NOMO-1 (cell line): ENCODE results near the gene SPATA2L.

Source experiments
- DNase-seq, 2 experiments: peaks; one replicate each; lab custom pipeline; 2025; ENCODE audit not compliant: unreplicated experiment in 2 of 2; lab: John Stamatoyannopoulos, UW

SPATA2L gene, protein sequence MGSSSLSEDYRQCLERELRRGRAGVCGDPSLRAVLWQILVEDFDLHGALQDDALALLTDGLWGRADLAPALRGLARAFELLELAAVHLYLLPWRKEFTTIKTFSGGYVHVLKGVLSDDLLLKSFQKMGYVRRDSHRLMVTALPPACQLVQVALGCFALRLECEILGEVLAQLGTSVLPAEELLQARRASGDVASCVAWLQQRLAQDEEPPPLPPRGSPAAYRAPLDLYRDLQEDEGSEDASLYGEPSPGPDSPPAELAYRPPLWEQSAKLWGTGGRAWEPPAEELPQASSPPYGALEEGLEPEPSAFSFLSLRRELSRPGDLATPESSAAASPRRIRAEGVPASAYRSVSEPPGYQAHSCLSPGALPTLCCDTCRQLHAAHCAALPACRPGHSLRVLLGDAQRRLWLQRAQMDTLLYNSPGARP

DNA sequence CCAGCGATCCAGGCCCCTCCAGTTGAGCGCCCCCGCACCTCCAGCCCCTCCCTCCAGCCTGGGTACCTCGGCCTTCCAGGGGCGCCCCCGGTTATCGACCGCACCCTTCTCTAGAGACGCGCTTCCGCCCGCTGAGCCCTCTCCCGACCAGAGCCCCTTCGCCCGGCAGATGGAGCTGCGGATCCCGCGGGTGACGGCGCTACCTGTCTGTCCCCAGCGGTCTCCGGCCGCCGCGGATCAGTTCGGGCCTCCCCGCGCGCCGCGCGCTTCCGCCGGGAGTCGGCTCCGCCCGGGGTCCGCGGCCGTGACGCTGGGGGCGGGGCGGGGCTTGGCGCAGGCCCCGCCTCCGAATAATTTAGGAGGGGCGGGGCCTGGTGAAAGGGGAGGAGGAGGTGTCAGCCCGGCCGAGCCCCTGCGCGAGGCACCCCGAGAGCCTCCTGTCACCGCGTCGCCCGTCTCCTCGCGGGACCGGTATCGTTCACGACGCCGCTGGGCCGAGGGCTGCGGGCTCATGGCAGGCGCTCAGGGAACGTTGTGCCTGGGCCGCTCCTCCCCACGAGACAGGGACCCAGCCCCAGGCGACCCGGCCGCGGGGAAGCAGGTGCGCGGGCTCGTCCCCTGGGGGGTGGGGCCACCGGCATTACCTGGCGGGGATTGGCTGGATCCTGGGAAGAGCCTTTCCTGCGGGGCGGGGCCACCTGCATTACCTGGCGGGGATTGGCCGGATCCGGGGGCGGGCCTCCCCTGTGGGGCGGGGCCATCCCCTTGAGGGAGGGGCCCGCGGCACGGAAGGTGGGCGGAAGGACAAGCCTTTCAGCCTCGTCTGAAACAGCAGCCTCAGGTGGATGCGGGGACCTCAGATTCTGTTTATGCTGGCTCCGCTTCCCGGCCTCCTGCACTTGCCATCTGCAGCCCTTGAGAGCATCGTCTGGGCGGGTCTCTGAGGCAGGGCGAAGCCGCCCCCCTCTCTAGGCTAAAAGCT is at the start of gene SPATA2L:
SPATA2L (minus strand) TSS at position 281 of the 982 bp plus-strand sequence. CDS start 473 bp downstream, outside the sequence.
- DNase-seq: peak; percentile 88 to 93

DNA sequence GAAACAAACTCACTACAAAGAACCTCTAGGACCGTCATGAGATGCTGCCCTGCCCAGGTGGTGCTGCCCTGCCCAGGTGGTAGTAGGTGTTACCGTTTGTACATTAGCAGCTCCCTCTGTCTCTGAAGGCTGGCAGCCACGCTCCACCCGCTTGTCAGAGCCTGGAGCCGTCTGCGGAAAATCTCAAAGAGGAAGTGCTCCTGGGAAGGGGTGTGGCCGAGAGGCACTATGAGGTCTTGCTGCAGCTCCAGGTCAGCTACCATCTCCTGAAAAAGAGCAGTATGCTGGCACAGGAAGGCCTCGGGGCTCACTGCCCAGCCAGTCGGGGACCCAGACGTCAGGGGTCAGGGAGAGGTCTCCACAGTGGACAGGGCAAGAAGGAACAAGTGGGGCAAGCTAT is 48.1 kb upstream of the SPATA2L start:
- peak; percentile 78 to 88 for DNase-seq

DNA sequence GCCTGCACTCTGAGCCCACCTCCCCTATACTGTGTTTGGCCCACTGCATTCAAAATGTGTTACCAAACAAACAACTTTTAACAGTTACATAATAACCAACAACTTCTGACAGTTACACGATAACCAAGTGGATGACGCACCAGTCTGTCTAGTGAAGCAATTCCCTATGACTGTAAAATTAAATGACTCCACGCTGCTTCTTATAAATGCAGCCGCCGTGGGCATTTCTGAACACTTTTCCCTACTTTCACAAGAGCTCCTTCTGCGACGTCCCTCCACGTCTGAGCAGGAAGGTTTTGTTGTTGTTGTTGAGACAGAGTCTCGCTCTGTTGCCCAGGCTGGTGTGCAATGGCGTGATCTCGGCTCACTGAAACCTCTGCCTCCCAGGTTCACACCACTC is 47.4 kb upstream of the SPATA2L start:
- DNase-seq: peak in 1 of 2 experiments; percentile 8

DNA sequence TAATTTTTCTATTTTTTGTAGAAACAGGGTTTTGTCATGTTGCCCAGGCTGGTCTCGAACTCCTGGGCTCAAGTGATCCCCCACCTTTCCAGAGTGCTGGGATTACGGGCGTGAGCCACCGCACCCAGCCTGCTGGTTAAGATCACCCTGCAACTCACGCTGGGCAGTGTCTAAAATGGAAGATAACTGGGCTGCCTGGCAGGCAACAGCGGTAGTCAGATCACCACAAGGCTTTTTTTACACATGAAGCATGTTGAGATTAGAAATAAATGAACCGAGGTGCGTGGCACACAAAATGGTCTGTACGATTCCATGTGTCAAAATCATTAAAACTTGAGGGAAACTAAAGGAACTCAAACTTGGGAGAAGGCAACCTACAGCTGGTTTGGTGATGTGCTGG is 46.6 kb upstream of the SPATA2L start:
- DNase-seq: no peak

DNA sequence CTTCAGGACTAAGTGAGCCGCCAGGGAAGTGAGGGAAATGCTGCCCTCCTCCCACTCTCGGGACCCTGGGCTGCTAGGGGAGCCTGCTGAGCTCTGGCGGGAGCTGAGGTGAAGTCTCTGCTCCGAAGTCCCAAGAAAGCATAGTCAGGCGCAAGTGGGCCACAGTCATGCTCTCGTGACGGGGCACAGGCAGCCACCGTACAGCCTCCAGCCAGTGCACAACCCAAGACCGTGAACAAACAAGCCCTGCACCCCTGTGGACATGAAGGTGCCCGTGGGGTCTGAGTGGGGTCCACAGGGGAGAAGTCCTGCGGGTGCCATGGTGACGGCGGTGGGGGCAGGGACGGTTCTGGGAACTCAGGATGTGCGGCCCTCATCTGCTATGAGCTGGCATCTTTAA is 44.5 kb upstream of the SPATA2L start:
- DNase-seq: no peak

DNA sequence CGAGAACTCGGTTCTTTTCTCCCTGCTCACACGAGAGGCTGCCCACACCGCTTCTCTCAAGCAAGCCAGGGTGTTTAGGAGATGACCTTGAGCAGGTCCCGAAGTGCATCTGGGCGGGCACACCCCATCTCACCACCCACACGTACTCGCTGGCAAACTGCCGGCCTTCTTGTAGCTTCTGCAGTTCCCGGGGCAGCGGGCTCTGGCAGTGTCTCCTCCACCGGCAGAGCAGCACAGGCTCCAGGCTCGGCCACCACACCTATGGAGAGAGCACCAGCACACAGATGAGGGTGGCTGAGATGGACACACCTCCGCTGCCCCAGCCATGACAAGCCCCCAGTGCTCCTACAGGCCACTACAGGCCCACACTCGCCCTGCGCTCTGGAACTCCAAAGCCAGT is 43.3 kb upstream of the SPATA2L start:
- no peak for DNase-seq

DNA sequence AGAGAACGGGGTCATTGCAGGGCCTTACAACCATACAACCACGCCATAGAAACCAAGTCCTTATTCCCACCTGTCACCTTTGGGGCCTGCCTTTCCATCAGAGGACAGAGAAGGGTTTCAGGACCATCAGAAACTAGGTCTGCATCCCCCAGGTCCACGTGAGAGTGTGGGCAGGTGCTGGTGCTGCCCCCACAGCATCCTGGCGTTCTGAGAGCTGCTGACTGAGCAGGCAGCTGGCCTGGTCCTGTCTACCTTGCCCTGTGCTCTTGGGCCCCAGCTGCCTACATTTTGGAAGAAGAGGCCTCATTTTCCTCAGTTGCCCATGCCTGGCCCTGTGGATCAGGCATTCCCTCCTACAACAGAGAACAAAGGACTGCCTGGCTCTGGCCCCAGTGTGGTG is 41.4 kb upstream of the SPATA2L start:
- no peak for DNase-seq

DNA sequence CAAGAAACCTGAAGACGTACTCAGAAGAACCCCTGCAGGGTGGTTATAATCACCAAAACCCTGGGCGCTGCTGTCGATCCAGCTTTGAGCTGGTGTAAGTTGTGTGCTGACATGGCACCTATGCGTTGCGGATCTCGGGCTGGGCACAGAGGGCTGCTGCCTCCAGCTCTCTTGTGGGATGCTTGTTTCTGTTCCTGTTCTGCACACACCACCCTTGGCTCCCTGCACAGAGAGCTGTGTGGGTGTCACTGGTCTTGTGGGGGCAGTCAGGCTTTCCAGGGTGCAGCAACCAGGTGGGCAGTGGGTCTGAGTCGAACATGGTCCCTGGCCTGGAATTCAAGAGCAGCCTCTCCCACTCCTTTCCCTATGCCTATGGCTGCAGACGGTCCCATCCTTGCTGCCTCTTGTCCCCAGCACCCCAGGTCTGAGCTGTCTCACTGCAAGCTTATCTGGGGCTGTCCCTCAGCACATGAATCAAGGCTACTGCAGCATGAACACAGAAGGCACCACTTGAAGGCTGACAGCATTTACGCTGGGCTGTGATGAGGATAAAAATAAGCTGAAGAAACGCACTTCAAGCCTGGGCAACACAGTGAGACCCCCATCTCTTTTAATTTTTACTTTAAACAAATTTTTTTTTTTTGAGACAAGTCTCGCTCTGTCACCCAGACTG is 40.0 kb upstream of the SPATA2L start:
- no peak for DNase-seq

DNA sequence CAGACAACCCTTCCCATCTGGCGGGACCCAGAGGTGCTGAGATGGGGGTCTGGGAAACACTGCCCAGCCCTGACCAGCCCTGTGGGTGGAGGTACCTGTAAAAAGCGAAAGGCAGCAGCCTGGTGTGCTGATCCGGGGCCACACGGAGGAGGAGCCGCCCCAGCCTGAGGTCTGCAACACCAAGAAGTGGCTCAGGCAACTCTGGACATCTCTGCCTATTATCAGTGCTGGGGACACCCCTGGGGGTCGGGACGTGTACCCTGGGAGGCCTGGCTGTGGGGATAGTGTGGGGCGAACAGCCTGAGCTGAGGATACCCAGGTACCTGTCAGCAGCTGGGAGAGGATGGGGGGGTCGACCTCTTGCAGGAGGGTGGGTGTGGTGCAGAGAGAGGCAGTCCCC is 37.9 kb upstream of the SPATA2L start:
- DNase-seq: no peak

DNA sequence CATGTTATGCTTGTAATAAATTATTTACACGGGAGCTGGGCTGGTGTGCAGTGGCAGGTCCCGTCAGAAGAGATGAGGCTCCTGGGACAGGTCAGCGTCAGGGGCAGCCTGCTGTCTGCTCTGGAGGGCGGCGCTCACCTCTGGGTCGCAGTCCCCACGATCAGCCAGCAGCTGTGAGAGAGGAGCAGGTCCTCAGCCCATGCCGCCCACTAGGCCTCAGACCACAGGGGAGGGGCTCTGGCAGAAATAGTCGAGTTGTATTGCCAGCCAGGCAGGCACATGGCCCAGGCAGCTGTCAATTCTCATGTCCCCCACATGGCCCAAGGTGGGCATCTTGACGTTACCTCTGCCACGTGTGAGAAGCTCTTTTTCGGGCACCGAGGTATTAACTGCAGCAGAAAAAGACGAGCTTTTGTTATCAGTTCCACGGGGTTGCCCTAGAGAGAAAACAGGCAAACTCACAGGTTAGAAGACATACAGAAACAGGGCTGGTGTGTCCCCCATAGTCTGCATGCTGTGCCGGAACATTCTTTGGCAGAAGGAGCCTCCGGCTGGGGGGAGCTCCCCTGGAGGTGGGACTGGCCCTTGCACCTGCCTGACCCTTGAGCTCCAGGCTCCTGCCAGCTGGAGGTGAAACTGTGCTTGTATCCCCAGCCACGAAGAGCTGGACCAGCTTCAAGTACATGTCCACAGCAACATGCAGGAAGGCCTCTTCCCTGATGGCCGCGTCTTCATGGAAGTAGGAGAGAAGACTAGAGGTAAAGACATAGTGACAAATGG is 37.2 kb upstream of the SPATA2L start:
- no peak for DNase-seq

DNA sequence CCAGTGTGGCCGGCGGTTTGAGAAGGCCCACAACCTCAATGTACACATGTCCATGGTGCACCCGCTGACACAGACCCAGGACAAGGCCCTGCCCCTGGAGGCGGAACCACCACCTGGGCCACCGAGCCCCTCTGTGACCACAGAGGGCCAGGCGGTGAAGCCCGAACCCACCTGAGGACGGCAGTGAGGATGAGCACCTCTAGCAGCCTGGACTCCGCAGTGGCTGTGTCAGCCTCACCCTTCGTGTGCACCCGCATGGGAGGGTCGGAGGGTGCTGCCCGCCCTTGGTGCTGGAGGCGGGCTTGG is 36.5 kb upstream of the SPATA2L start:
- DNase-seq: no peak

DNA sequence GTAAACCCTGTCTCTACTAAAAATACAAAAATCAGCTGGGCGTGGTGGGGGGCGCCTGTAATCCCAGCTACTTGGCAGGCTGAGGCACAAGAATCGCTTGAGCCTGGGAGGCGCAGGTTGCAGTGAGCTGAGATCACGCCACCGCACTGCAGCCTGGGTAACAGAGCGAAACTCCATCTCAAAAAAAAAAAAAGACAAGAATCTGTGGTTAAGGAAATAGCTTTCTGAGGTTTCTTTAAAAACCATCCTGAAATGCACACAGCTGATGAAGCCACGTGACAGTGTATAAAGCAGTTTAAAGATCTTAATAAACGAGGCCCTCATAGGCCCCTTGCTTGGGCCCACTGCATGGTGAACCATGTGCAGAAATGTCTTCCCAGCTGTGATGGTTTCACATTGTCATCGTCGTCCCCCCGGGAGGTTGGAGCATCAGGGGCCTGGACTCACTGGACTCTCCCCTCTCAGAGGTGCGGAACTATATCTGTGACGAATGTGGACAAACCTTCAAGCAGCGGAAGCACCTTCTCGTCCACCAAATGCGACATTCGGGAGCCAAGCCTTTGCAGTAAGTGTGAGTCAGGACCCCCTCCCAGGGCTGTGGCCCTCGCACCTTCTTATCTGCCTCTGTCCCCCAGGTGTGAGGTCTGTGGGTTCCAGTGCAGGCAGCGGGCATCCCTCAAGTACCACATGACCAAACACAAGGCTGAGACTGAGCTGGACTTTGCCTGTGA is 36.0 kb upstream of the SPATA2L start:
- no peak for DNase-seq

DNA sequence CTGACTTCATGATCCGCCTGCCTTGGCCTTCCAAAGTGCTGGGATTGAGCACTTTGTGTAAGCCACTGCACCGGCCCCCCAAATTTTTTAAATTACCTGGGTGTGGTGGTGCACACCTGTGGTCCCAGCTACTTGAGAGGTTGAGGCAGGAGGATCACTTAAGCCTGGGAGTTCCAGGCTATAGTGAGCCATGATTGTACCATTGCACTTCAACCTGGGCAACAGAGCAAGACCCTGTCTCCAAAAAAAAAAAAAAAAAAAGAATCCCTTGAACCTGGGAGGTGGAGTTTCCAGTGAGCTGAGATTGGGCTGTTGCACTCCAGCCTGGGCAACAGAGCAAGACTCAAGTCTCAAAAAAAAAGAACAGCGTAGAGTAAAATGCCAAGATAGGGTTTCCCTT is 35.0 kb upstream of the SPATA2L start:
- DNase-seq: no peak

DNA sequence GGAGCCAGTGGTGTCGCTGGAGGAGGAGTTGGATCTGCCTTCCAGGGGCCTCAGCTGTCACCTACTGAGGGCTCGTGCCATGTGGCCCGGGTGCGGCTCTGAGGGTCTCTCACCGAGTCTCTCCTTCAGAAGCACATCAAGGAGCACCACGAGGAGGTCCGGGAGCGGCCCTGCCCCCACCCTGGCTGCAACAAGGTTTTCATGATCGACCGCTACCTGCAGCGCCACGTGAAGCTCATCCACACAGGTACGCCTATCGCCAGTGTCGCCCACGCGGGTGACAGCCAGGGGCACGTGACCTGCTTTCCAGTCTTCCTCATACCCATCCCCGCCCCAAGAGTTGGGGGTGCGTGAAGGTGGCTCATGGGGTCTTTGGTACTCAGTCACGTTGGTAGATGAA is 32.3 kb upstream of the SPATA2L start:
- no peak for DNase-seq

DNA sequence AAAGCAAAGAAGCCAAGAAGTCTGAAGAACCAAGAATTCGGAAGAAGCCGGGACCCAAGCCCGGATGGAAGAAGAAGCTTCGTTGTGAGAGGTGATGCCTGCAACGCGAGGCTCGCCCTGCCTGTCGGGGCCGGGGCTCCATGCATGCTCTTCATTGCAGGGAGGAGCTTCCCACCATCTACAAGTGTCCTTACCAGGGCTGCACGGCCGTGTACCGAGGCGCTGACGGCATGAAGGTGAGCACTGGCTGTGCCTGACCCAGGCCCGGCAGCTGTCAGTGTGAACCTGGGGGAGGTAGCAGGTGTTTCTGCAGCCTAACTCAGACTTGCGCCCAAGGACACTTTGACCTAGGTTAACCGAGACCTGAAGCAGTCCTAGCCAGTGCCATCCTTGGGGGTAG is 31.8 kb upstream of the SPATA2L start:
- DNase-seq: no peak

DNA sequence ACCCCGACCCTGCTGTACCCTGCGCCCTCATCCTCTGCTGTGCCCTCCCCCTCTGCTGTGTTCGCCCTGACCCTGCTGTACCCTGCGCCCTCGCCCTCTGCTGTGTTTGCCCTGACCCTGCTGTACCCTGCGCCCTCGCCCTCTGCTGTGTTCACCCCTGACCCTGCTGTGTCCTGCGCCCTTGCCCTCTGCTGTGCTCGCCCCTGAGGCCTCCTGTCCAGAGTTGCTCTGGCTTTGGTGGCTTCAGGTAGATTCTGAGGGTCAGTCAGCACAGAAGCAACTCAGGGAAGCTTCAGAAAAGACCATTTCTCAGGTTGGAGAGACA is 31.4 kb upstream of the SPATA2L start:
- no peak for DNase-seq

DNA sequence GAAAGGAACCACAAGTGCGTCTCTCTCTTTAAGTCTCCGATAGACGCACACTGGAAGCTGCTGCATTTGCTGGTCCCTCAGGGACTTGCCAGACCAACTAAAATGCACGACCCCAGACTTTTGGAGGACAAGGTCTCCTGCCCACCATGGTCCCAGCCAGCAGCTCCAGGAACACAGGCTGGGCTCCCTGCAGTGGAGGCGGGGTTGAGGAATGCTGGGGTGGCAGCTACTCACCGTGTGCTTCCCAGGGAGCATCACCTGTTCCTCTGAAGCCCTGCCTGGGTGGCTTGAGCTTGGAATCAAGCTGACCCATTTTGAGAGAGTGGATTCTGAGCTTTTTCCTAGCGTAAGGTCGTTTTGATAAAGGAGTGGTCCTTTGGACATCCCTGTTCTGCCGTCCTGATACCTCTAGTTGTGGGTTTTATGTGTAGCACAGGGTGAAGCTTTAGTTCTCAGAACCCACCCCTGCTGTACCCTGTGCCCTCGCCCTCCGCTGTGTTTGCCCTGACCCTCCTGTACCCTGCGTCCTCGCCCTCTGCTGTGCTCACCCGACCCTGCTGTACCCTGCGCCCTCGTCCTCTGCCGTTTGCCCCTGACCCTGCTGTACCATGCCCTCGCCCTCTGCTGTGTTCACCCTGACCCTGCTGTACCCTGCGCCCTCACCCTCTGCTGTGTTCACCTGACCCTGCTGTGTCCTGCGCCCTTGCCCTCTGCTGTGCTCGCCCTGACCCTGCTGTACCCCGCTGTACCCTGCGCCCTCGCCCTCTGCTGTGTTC is 30.8 kb upstream of the SPATA2L start:
- no peak for DNase-seq

DNA sequence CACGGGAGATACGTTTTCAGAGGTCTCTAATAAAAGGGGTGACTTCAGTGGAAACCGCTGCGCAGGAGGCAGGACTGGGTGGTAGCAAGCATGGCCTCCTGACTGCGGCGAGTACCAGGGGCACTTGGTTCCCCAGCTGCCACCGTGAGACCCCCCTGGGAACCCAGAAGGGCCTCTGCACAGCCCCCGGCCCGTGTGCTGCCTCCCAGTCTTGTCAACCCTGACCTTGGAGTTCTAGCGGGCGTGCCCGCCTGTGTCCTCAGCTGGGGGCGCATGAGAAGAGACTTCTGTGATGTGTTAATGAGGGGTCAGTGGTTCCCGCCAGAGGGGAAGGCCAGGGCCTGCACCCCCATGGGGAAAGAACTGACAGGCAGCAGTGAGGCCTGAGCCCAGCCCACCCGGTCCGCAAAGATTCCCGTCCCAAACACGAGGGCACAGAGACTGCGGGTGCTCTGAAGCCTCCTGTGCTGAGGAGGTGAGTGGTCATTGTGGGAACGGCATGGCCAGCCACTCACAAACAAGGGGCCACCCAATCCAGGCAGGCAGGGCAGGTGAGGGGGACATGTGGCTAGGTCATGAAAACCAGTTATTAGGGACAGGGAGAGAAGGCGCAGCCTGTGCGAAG is 29.2 kb upstream of the SPATA2L start:
- no peak for DNase-seq
